HEK293 (cell line): ENCODE data around the gene KCNF1.

Experiments
- CTCF ChIA-PET: fragments of 350-600 bp; formaldehyde crosslinking; extraction: SDS; loops from one replicate; lab custom pipeline; 2021; ENCODE audit warnings: antibody characterized with exemption; lab: Yijun Ruan, JAX
- POLR2A ChIA-PET: fragments of 300-600 bp; formaldehyde crosslinking; extraction: SDS; loops from one replicate; lab custom pipeline; 2020; ENCODE audit warnings: antibody characterized with exemption, inconsistent platforms; lab: Yijun Ruan, JAX
- H3K27ac ChIP-seq: fragments of 200-500 bp; sonication (Bioruptor generic); 2 replicates; pipeline ENCODE4 v1.5.1; 2014; ENCODE audit warnings: low read depth, low read length, control low read depth, inconsistent platforms; ENCODE audit errors: extremely low read depth
- H3K36me3 ChIP-seq, 2 experiments: fragments of 200-500 bp in 1 of 2; sonication (Bioruptor generic) in 1 of 2; 1 replicate in 1 of 2; 2 replicates in 1 of 2; pipeline ENCODE4 v1.5.1; 2014 to 2017; ENCODE audit warnings: inconsistent platforms in 2 of 2, low read length in 2 of 2; ENCODE audit not compliant: control insufficient read depth in 2 of 2, insufficient read depth in 1 of 2
- H3K4me1 ChIP-seq: fragments of 200-500 bp; sonication (Bioruptor generic); 2 replicates; pipeline ENCODE4 v1.5.1; 2014; ENCODE audit warnings: mild to moderate bottlenecking, low read length, inconsistent platforms; ENCODE audit not compliant: control insufficient read depth, insufficient read depth
- H3K4me3 ChIP-seq: 2 replicates; pipeline ENCODE4 v1.5.1; 2011; ENCODE audit warnings: low read depth, mild to moderate bottlenecking, control low read depth, low read length, moderate library complexity
- H3K9me3 ChIP-seq: fragments of 200-500 bp; sonication (Bioruptor generic); 2 replicates; pipeline ENCODE4 v1.5.1; 2014; ENCODE audit warnings: low read depth, low read length, inconsistent platforms; ENCODE audit not compliant: control insufficient read depth, insufficient read depth
- INSM2 ChIP-seq: fragments of 450-650 bp; formaldehyde crosslinking; IDR thresholded peaks from 2 replicates; pipeline ENCODE4 v1.5.1; 2016; ENCODE audit warnings: missing biosample characterization, missing genetic modification characterization
- MYNN ChIP-seq: fragments of 450-650 bp; formaldehyde crosslinking; IDR thresholded peaks from 2 replicates; pipeline ENCODE4 v1.5.1; 2016; ENCODE audit warnings: missing biosample characterization, missing genetic modification characterization, borderline replicate concordance
- PRDM10 ChIP-seq: fragments of 450-650 bp; formaldehyde crosslinking; IDR thresholded peaks from 2 replicates; pipeline ENCODE4 v1.5.1; 2016; ENCODE audit warnings: missing biosample characterization, missing genetic modification characterization
- ZBTB1 ChIP-seq: fragments of 450-650 bp; formaldehyde crosslinking; IDR thresholded peaks from 2 replicates; pipeline ENCODE4 v1.5.1; 2016; ENCODE audit warnings: missing biosample characterization, missing genetic modification characterization
- ZBTB26 ChIP-seq: fragments of 450-650 bp; formaldehyde crosslinking; optimal IDR thresholded peaks from 2 replicates; pipeline ENCODE3; 2016; ENCODE audit warnings: missing biosample characterization, mild to moderate bottlenecking, missing genetic modification characterization
- ZBTB49 ChIP-seq: fragments of 450-650 bp; formaldehyde crosslinking; IDR thresholded peaks from 2 replicates; pipeline ENCODE4 v1.5.1; 2016; ENCODE audit warnings: missing biosample characterization, missing genetic modification characterization, low read depth
- ZIC2 ChIP-seq: fragments of 450-650 bp; formaldehyde crosslinking; IDR thresholded peaks from 2 replicates; pipeline ENCODE4 v1.5.1; 2016; ENCODE audit warnings: missing biosample characterization, missing genetic modification characterization
- ZNF132 ChIP-seq: fragments of 450-650 bp; formaldehyde crosslinking; IDR thresholded peaks from 2 replicates; pipeline ENCODE4 v1.5.1; 2017; ENCODE audit warnings: missing biosample characterization, missing genetic modification characterization, borderline replicate concordance
- ZNF175 ChIP-seq: fragments of 450-650 bp; formaldehyde crosslinking; IDR thresholded peaks from 2 replicates; pipeline ENCODE4 v1.5.1; 2016; ENCODE audit warnings: missing biosample characterization, missing genetic modification characterization
- ZNF202 ChIP-seq: fragments of 450-650 bp; formaldehyde crosslinking; IDR thresholded peaks from 2 replicates; pipeline ENCODE4 v1.5.1; 2016; ENCODE audit warnings: missing biosample characterization, missing genetic modification characterization, borderline replicate concordance
- ZNF24 ChIP-seq: fragments of 450-650 bp; formaldehyde crosslinking; IDR thresholded peaks from 2 replicates; pipeline ENCODE4 v1.5.1; 2016; ENCODE audit warnings: missing biosample characterization, missing genetic modification characterization
- ZNF266 ChIP-seq: fragments of 450-650 bp; formaldehyde crosslinking; IDR thresholded peaks from 2 replicates; pipeline ENCODE4 v1.5.1; 2016; ENCODE audit warnings: missing biosample characterization, missing genetic modification characterization, low read depth
- ZNF335 ChIP-seq: fragments of 450-650 bp; formaldehyde crosslinking; conservative IDR thresholded peaks from 2 replicates; pipeline ENCODE4 v1.5.1; 2016; ENCODE audit warnings: missing biosample characterization, missing genetic modification characterization
- ZNF37A ChIP-seq: fragments of 450-650 bp; IDR thresholded peaks from 2 replicates; pipeline ENCODE4 v1.5.1; 2018; ENCODE audit warnings: missing biosample characterization, missing genetic modification characterization
- ZNF416 ChIP-seq: fragments of 450-650 bp; formaldehyde crosslinking; IDR thresholded peaks from 2 replicates; pipeline ENCODE4 v1.5.1; 2016; ENCODE audit warnings: missing biosample characterization, missing genetic modification characterization
- ZNF555 ChIP-seq: fragments of 450-650 bp; formaldehyde crosslinking; conservative IDR thresholded peaks from 2 replicates; pipeline ENCODE4 v1.5.1; 2017; ENCODE audit warnings: missing biosample characterization, mild to moderate bottlenecking, missing genetic modification characterization, inconsistent platforms
- ZNF571 ChIP-seq: fragments of 450-650 bp; formaldehyde crosslinking; IDR thresholded peaks from 2 replicates; pipeline ENCODE4 v1.5.0; 2017; ENCODE audit warnings: missing biosample characterization, missing genetic modification characterization
- ZNF645 ChIP-seq: fragments of 450-650 bp; formaldehyde crosslinking; IDR thresholded peaks from 2 replicates; pipeline ENCODE4; 2016; ENCODE audit warnings: missing biosample characterization, missing genetic modification characterization
- ZNF768 ChIP-seq: fragments of 450-650 bp; formaldehyde crosslinking; IDR thresholded peaks from 2 replicates; pipeline ENCODE4 v1.5.1; 2018; ENCODE audit warnings: missing biosample characterization, mild to moderate bottlenecking, missing genetic modification characterization
- ZSCAN5A ChIP-seq: fragments of 450-650 bp; formaldehyde crosslinking; IDR thresholded peaks from 2 replicates; pipeline ENCODE4 v1.5.1; 2016; ENCODE audit warnings: missing biosample characterization, missing genetic modification characterization

Gene KCNF1

GRCh38 chr2:10947005-10947440, 35.3 kb downstream of the KCNF1 start:
- TF ChIP-seq ZNF132 = no peak
- Histone ChIP-seq H3K4me1 (no peaks in the 10 kb centered on the region), H3K4me3 (no peak overlapping the region), H3K9me3 (no peaks in the 10 kb centered on the region), H3K36me3 (no peaks in the 10 kb centered on the region), H3K27ac (no peak overlapping the region)
- ChIA-PET CTCF (interaction anchor here (0.5 to 0.7 kb wide), 3 partner anchors 30 to 633 kb away, joined by 3 to 4 read pairs (median 3); no protein-coding TSS in a partner anchor), POLR2A (no interaction called here)

GRCh38 chr2:10947446-10948187, 35.9 kb downstream of the KCNF1 start:
- ChIA-PET POLR2A (no interaction called here), CTCF (interaction anchor here (0.5 to 0.7 kb wide), 4 partner anchors 30 to 632 kb away, joined by 3 to 4 read pairs (median 3); no protein-coding TSS in a partner anchor)
- TF ChIP-seq ZNF175 (tag by site-specific recombination) (no peak), ZNF266 (tag by site-specific recombination) (no peak), ZNF645 (tag by site-specific recombination) (no peak), ZNF202 (tag by site-specific recombination) (no peak), ZNF335 (tag by site-specific recombination) (no peak), ZNF24 (tag by site-specific recombination) (no peak), ZBTB49 (tag by site-specific recombination) (no peak), PRDM10 (tag by site-specific recombination) (no peak), ZNF416 (tag by site-specific recombination) (no peak), INSM2 (tag by site-specific recombination) (no peak), MYNN (no peak), ZNF571 (no peak), ZNF37A (tag by site-specific recombination) (no peak), ZIC2 (tag by site-specific recombination) (no peak), ZBTB26 (tag by site-specific recombination) (no peak), ZBTB1 (no peak), ZNF768 (tag by site-specific recombination) (no peak), ZNF555 (tag by site-specific recombination) (no peak), ZSCAN5A (no peak)

More at GRCh38 chr2:10947446-10948187, 35.9 kb downstream of the KCNF1 start:
- Histone ChIP-seq H3K4me1 (no peaks in the 10 kb centered on the region), H3K27ac (no peak overlapping the region), H3K9me3 (no peaks in the 10 kb centered on the region), H3K4me3 (no peak overlapping the region), H3K36me3 (no peaks in the 10 kb centered on the region)
